GM15510 (cell line): ENCODE results near the gene APPL1.

ENCODE experiments used
- POLR2A ChIP-seq: IDR thresholded peaks from 3 replicates; pipeline ENCODE4 v1.6.1; 2011; ENCODE audit warnings: borderline replicate concordance; ENCODE audit not compliant: insufficient read length; ENCODE audit errors: extremely low read depth

APPL1 gene

GRCh38 chr3:57244946-57245345, 17.4 kb downstream of the APPL1 start:
- no peak for TF ChIP-seq POLR2A

GRCh38 chr3:57252404-57252803, 24.9 kb downstream of the APPL1 start:
- no peak for TF ChIP-seq POLR2A

- no peak for TF ChIP-seq POLR2A
Measured at GRCh38 chr3:57256844-57257243, 29.3 kb downstream of the APPL1 start.

GRCh38 chr3:57257678-57258077, 30.1 kb downstream of the APPL1 start:
- no peak for TF ChIP-seq POLR2A

- TF ChIP-seq POLR2A = no peak
Measured at GRCh38 chr3:57261119-57261518, 33.6 kb downstream of the APPL1 start.

- no peak for TF ChIP-seq POLR2A
Measured at GRCh38 chr3:57261929-57262328, 34.4 kb downstream of the APPL1 start.

- no peak for TF ChIP-seq POLR2A
Measured at GRCh38 chr3:57268416-57268815, 40.9 kb downstream of the APPL1 start.

GRCh38 chr3:57274845-57275244, 47.3 kb downstream of the APPL1 start:
- no peak for TF ChIP-seq POLR2A

GRCh38 chr3:57275393-57275792, 47.9 kb downstream of the APPL1 start:
- no peak for TF ChIP-seq POLR2A

GRCh38 chr3:57278237-57278636, 50.7 kb downstream of the APPL1 start:
- TF ChIP-seq POLR2A = no peak

GRCh38 chr3:57279685-57280084, 52.2 kb downstream of the APPL1 start:
- no peak for TF ChIP-seq POLR2A

- TF ChIP-seq POLR2A = no peak
Measured at GRCh38 chr3:57281715-57282114, 54.2 kb downstream of the APPL1 start.

GRCh38 chr3:57283334-57283733, 55.8 kb downstream of the APPL1 start:
- TF ChIP-seq POLR2A = no peak

- TF ChIP-seq POLR2A = no peak
Measured at GRCh38 chr3:57287205-57287604, 59.7 kb downstream of the APPL1 start.

GRCh38 chr3:57288403-57288802, 60.9 kb downstream of the APPL1 start:
- no peak for TF ChIP-seq POLR2A

- no peak for TF ChIP-seq POLR2A
Measured at GRCh38 chr3:57292159-57292896, 64.8 kb downstream of the APPL1 start, which contains the start of gene ASB14. Gene ASB14, minus strand, starts transcription at chr3:57292685. Its CDS starts 652 bp downstream, at chr3:57292033.

GRCh38 chr3:57292897-57293526, 65.5 kb downstream of the APPL1 start:
- TF ChIP-seq POLR2A = no peak

GRCh38 chr3:57298041-57298440, 70.5 kb downstream of the APPL1 start:
- no peak for TF ChIP-seq POLR2A
